Subcutaneous abdominal adipose tissue (tissue), 5 donors: ENCODE results near the gene SIGLEC15.
A peak's percentile ranks its signal among the peaks of the same experiment; 100 is the strongest.

Experiments
- H3K27ac ChIP-seq: one replicate; pipeline ENCODE4 v1.7.0; 2013; ENCODE audit warnings: low read depth, mild to moderate bottlenecking, inconsistent platforms, low read length, moderate library complexity
- H3K27me3 ChIP-seq, 5 donors: one replicate each; pipeline ENCODE4 v1.7.0; 2013; ENCODE audit warnings: low read length in 5 of 5, inconsistent platforms in 1 of 5; ENCODE audit not compliant: control insufficient read depth in 5 of 5, insufficient read depth in 4 of 5
- H3K36me3 ChIP-seq, 5 donors: one replicate each; pipeline ENCODE4 v1.7.0; 2013; ENCODE audit warnings: low read length in 5 of 5; ENCODE audit not compliant: control insufficient read depth in 5 of 5, insufficient read depth in 5 of 5
- H3K4me1 ChIP-seq, 5 donors: one replicate each; pipeline ENCODE4 v1.7.0; 2013; ENCODE audit warnings: low read length in 5 of 5, mild to moderate bottlenecking in 3 of 5, moderate library complexity in 1 of 5; ENCODE audit not compliant: control insufficient read depth in 5 of 5, insufficient read depth in 5 of 5
- H3K4me3 ChIP-seq, 5 donors: one replicate each; pipeline ENCODE4 v1.7.0; 2013; ENCODE audit warnings: low read length in 5 of 5, low read depth in 1 of 5
- H3K9ac ChIP-seq, 5 donors: one replicate each; pipeline ENCODE4 v1.7.0; 2013; ENCODE audit warnings: low read length in 5 of 5, mild to moderate bottlenecking in 4 of 5, moderate library complexity in 3 of 5
- H3K9me3 ChIP-seq, 5 donors: one replicate each; pipeline ENCODE4 v1.7.0; 2013; ENCODE audit warnings: low read length in 5 of 5; ENCODE audit not compliant: control insufficient read depth in 5 of 5
- donor health status: healthy.
- donor health status: healthy.
- donor health status: healthy.
- donor health status: healthy.
- donor health status: healthy.

SIGLEC15 gene

DNA sequence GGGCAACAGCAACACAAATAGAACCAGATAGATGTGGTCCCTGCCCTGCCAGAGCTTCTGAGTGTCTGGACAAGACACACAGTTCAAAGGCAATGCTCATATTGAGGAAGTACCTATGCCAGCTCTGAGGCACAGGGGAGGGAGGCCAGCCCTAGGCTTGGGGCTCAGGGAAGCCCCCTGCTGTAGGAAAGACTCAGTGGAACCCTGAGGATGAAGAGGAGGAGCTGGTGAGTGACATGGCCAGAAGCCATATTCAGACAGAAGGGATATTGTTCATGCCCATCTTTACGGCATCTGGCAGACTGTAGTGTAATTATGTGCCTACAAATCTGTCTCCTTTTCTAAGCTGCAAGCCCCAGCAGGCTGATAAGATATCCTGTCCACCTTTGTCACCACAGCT is 8.8 kb downstream of the SIGLEC15 start:
- Histone ChIP-seq H3K4me1 (peaks cover 0 to 31% (median 20%) of the 10 kb centered on the region in 5 donors), H3K27me3 (peaks cover 14 to 52% (median 41%) of the 10 kb centered on the region in 5 donors), H3K27ac (no peak overlapping the region), H3K9ac (no peak overlapping the region), H3K36me3 (no peaks in the 10 kb centered on the region), H3K9me3 (no peaks in the 10 kb centered on the region), H3K4me3 (no peak overlapping the region)

- peaks cover 11 to 56% (median 49%) of the 10 kb centered on the region in 5 donors for H3K27me3 ChIP-seq
Observed at GRCh38 chr18:45835057-45835636, 9.7 kb downstream of the SIGLEC15 start.

DNA sequence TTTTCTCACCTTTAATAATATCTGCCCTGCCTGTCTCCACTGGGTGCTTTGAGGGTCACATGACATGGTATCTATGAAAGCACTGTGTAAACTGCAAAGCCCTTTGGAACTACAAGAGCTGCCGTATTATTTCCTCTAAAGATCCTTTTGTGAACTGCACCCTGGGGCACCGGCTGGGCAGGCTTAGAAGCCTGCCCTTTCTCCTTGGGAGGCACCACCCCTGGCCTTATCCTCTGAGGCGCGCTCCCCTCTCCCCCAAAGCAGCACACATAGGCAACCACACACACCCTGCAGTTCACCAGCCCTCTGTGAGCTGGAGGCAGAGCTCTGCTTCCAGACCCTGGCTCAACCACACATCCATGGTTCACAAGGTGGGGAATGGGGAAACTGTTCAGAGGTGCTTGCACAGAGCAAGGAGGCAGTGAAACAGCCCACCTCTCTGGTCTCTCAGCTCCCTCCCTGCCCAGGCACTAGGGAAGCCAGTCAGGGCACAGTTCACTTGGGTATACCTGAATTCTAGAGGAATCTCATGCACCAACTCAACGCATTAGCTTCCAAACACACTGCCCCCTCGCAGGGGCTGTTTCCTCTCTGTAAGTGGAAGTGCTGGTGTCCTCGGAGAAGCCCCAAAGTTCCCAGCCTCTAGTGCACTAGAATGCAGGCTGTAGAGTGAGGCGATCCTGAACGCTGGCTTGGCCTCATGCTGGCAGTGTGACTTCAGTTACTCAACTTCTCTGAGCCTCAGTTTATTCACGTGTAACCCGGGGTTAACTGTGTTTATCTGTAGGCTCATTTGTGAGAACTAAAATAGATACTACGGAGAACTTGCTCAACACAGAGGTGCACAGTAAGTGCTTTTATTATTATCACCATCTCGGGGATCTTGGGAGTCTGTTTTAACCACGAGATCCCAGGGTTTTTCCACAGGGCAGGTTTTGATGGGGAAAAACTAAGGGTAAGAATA is 11.0 kb downstream of the SIGLEC15 start:
- Histone ChIP-seq H3K27ac (no peak overlapping the region), H3K27me3 (peaks cover 11 to 63% (median 51%) of the 10 kb centered on the region in 5 donors), H3K9ac (no peak overlapping the region), H3K36me3 (no peaks in the 10 kb centered on the region), H3K4me3 (no peak overlapping the region), H3K9me3 (no peaks in the 10 kb centered on the region), H3K4me1 (peaks cover 0 to 29% (median 20%) of the 10 kb centered on the region in 5 donors)

More at GRCh38 chr18:45835057-45835636, 9.7 kb downstream of the SIGLEC15 start:
- no peak overlapping the region for H3K27ac ChIP-seq
- no peak overlapping the region for H3K9ac ChIP-seq
- H3K4me1 ChIP-seq = peaks cover 0 to 29% (median 20%) of the 10 kb centered on the region in 5 donors
- no peak overlapping the region for H3K4me3 ChIP-seq
- H3K9me3 ChIP-seq = no peaks in the 10 kb centered on the region
- no peaks in the 10 kb centered on the region for H3K36me3 ChIP-seq

GRCh38 chr18:45837283-45838070 is 12.0 kb downstream of the SIGLEC15 start:
- Histone ChIP-seq H3K36me3 (no peaks in the 10 kb centered on the region), H3K4me3 (peak overlapping the region; percentile 22 to 63 (median 48)), H3K27me3 (peaks cover 11 to 63% (median 48%) of the 10 kb centered on the region in 5 donors), H3K4me1 (peaks cover 0 to 29% (median 20%) of the 10 kb centered on the region in 5 donors), H3K9me3 (no peaks in the 10 kb centered on the region), H3K27ac (no peak overlapping the region), H3K9ac (no peak overlapping the region)

DNA sequence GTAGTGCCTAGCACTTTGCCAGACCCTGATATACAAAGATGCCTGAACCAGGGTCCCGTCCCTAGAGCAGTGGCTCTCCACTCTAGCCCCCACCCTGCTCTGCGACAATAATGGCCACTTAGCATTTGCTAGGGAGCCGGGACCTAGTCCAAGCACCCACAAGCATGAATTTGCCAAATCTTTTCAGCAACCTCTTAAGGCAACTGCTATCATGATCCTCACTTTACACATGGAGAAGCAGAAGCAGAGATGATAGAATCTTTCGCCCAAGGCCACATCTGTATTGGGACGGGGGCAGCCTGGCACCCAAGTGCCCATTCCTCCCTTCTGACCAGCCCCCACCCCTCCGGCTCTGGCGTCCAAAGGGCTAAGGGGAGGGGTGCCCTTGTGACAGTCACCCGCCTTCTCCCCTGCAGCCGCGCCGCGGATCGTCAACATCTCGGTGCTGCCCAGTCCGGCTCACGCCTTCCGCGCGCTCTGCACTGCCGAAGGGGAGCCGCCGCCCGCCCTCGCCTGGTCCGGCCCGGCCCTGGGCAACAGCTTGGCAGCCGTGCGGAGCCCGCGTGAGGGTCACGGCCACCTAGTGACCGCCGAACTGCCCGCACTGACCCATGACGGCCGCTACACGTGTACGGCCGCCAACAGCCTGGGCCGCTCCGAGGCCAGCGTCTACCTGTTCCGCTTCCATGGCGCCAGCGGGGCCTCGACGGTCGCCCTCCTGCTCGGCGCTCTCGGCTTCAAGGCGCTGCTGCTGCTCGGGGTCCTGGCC is 13.0 kb downstream of the SIGLEC15 start:
- no peaks in the 10 kb centered on the region for H3K36me3 ChIP-seq
- no peaks in the 10 kb centered on the region for H3K9me3 ChIP-seq
- no peak overlapping the region for H3K27ac ChIP-seq
- H3K9ac ChIP-seq = no peak overlapping the region
- peaks cover 0 to 29% (median 20%) of the 10 kb centered on the region in 5 donors for H3K4me1 ChIP-seq
- H3K4me3 ChIP-seq = peak overlapping the region; percentile 22 to 63 (median 48)
- H3K27me3 ChIP-seq = peaks cover 11 to 63% (median 44%) of the 10 kb centered on the region in 5 donors

DNA sequence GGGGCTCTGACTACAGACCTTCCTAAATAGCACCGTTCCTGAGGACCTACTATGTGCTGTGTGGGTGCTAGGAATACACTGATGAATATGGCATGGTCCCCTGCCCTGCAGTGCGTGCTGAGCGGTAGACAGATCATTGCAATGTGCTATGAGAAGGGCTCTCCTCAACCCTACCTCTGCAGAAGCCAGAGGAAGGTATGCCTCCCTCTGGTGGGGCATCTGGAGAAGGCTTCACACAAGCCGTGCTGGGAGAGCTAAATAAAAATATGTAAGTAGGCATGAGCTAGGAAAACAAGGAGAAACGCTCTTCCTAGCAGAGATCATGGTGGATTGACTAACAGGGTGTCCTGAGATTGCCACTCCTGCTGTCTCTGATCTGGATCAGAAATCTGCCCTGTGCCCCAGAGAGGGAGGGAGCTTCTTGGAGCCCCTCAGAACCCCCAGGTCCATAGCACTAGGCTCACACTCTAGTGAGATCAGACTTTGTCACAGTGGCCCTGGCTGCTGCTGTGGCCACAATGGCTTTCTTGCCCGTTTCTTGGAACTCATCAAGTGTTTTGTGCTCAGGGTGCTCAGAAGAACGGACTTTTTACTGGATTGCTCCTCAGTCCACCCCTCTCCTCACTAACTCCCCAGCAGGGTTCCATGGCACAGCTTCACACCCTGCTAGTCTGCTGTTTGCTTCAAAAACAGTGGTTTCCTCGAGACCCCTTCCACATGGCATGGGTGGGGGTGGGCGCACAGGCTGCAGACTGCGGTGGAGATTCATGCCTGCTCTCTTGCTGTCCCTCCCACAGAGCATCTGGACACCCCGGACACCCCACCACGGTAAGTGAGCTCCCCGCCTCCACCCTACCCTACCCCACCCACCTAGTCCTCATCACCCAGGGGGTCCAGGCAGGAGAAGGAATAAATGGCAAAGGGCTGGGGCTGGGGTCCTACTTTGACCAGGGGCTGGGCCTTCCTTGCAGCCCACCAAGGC is 14.2 kb downstream of the SIGLEC15 start:
- Histone ChIP-seq H3K4me3 (no peak overlapping the region), H3K27me3 (peaks cover 11 to 54% (median 39%) of the 10 kb centered on the region in 5 donors), H3K36me3 (no peaks in the 10 kb centered on the region)

DNA sequence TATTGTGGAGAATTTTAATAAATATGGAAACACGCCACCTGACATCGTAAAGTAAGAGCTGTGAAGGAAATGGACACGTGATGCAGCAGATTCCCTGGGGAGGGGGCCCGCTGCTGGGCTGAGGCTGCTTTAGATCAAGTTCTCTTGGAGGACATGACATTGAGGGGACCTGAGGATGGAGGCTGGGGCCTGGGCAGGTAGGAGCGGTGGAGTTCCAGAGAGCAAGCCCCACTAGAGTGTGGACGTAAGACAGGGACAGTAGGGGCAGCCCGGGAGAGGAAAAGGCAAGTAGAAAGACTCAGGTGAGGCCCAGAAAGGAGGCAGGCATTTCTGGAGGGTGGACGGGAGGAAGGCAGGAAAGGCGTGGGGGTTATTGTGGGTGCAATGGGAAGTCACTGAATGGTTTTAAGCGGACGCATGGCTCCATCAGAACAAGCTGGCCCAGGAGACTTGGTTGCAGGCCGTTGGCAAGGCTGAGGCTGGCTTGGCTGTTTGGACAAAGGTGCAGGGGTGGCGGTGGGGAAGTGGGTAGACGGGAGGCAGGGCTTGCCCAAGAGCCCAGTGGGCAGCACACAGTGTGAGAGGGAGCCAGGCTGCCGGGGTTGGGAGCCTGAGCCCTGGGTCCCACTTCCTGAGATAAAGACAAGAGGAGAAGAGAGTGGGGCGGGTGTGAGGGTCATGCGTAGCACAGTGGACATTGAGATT is 15.7 kb downstream of the SIGLEC15 start:
- H3K36me3 ChIP-seq = no peaks in the 10 kb centered on the region
- no peaks in the 10 kb centered on the region for H3K9me3 ChIP-seq
- no peak overlapping the region for H3K4me3 ChIP-seq
- H3K27me3 ChIP-seq = peaks cover 11 to 45% (median 39%) of the 10 kb centered on the region in 5 donors
- H3K9ac ChIP-seq = no peak overlapping the region
- no peak overlapping the region for H3K27ac ChIP-seq
- peaks cover 0 to 29% (median 20%) of the 10 kb centered on the region in 5 donors for H3K4me1 ChIP-seq

More for the DNA sequence above, 14.2 kb downstream of the SIGLEC15 start:
- Histone ChIP-seq H3K9ac (no peak overlapping the region), H3K4me1 (peaks cover 0 to 29% (median 20%) of the 10 kb centered on the region in 5 donors), H3K27ac (no peak overlapping the region), H3K9me3 (no peaks in the 10 kb centered on the region)

DNA sequence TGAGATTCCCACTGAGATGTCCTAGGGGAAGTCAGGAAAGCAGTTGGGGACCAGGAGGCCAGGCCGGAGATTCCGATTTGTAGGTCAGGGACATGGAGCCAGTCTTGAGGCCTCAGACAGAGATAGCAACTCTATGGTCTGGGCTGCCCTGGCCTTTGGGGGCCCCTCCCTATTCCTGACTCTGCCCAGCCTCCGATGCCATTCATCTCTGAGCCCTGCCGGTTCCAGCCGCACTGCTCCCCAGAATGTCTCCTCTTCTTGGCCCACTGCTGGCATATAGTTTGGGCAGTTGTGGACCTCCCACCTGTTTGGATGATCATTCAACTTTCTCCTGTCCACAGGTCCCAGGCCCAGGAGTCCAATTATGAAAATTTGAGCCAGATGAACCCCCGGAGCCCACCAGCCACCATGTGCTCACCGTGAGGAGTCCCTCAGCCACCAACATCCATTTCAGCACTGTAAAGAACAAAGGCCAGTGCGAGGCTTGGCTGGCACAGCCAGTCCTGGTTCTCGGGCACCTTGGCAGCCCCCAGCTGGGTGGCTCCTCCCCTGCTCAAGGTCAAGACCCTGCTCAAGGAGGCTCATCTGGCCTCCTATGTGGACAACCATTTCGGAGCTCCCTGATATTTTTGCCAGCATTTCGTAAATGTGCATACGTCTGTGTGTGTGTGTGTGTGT is 16.4 kb downstream of the SIGLEC15 start:
- Histone ChIP-seq H3K27ac (no peak overlapping the region), H3K9ac (no peak overlapping the region), H3K27me3 (peaks cover 6 to 38% (median 33%) of the 10 kb centered on the region in 5 donors), H3K4me3 (no peak overlapping the region), H3K36me3 (no peaks in the 10 kb centered on the region), H3K9me3 (no peaks in the 10 kb centered on the region), H3K4me1 (peaks cover 0 to 26% (median 20%) of the 10 kb centered on the region in 5 donors)
